NCI-H774 (cell line): Measurements from ENCODE around the gene PKP3.
"Not testable (repeated sequence)": the region's sequence is repeated elsewhere in the genome, so short reads cannot be mapped to it uniquely, and the experiment has no call there.

Experiments used
- DNase-seq: peaks from one replicate; lab custom pipeline; 2025; lab: John Stamatoyannopoulos, UW

PKP3 gene

DNA sequence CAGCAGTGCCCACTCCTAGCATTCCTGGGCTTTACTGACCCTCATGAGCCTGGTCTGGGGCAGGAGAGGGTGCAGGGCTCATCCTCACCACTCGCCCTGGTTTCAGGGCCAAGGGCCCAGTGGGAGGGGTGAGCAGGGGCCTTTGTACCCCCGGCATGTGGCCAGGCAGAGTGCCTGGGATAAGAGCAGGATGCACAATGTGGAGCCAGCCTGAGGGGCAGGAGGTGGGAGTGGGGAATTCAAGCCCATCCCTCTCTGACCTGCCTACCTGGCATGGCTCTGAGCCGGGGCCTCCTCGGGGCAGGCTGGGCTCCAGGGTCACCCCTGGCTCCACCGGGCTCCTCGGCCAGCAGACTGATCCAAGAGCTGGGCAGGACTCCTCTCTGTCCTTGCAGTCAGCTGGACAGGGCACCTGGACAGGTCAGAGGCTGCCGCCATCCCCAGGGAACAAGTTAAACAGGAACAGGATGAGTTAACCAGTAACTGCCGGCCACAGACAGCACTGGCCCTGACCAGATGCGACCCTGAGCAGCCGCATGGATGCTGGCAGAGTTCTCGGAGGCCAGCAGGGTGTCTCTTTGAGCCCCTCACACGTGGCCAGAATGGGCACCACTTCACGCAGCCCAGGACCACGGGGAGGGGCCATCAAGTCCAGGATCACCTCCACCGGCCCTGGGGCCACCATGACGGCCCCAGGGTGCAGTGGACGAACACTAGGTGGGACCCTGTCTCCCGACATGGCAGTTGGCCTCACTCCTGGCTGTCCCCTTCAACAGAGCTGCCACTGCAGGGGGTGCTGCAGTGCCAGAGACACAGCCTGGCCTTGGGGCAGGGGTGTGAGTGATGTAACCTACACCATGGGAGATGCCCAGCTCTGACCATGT, 15.8 kb downstream of the PKP3 start:
- DNase-seq = no peak

DNA sequence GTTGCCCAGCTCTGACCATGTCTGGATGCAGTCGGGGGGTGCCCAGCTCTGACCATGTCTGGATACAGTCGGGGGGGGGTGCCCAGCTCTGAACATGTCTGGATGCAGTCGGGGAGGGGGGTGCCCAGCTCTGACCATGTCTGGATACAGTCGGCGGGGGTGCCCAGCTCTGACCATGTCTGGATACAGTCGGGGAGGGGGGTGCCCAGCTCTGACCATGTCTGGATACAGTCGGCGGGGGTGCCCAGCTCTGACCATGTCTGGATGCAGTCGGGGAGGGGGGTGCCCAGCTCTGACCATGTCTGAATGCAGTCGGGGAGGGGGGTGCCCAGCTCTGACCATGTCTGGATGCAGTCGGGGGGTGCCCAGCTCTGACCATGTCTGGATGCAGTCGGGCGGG, 16.7 kb downstream of the PKP3 start:
- DNase-seq = not testable (repeated sequence)

DNA sequence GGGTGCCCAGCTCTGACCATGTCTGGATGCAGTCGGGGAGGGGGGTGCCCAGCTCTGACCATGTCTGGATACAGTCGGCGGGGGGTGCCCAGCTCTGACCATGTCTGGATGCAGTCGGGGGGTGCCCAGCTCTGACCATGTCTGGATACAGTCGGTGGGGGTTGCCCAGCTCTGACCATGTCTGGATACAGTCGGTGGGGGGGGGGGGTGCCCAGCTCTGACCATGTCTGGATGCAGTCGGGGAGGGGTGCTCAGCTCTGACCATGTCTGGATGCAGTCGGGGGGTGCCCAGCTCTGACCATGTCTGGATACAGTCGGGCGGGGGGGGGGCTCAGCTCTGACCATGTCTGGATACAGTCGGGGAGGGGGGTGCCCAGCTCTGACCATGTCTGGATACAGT, 17.5 kb downstream of the PKP3 start:
- not testable (repeated sequence) for DNase-seq

DNA sequence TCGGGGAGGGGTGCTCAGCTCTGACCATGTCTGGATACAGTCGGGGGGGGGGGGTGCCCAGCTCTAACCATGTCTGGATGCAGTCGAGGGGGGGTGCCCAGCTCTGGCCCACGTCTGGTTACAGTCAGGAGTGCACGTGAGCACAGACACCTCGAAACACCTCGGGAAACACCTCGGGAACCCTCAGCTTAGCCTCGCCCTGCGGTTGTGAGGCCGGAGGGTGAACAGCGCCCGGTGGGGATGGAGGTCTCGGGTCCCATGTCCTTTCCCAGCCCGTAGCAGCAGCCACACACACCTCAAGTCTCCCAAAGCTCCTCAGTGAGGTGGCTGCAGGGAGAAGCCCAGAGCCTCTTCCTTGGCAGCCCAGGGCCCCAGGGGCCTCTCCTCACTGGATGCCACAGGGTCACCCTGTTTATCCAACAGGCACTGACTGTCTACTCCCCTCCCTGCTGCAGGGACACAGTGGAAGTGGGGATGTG, 18.7 kb downstream of the PKP3 start:
- no peak for DNase-seq

DNA sequence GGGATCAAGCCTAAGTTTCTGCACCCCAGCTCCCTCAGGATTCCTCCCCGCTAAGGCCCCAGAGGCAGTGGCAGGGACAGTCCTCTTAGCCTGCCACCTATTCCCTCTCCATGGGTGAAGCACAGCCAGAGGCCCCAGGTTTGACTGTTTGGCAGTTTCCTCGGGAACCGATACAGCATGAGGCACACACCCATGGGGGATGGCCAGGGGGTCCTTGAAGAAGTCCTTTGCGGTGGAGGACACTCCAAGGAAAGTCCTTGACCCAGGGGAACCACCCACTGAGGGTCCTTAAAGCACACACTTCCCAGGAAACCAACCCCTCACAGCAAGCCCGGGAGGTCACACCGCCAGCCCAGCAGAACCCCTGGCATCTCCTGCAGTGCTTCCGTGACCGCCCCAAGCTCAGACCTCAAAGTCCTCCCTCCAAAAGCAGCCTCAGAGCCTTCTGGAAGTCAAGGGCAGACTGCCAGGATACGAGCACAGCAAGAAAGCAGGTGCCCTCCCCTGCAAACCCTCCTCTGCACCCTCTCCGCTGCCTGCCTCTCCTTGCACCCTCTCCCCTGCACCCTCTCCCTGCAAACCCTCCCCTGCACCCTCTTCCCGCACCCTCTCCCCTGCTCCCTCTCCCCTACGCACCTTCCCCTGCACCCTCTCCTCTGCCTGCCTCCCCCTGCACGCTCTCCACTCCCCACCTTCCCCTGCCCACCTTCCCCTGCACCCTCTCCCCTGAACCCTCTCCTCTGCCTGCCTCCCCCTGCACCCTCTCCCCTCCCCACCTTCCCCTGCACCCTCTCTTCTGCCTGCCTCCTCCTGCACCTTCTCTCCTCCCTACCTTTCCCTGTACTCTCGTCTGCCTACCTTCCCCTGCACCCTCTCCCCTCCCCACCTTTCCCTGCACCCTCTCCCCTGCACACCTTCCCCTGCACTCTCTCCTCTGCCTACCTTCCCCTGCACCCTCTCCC, 19.4 kb downstream of the PKP3 start:
- DNase-seq = no peak

DNA sequence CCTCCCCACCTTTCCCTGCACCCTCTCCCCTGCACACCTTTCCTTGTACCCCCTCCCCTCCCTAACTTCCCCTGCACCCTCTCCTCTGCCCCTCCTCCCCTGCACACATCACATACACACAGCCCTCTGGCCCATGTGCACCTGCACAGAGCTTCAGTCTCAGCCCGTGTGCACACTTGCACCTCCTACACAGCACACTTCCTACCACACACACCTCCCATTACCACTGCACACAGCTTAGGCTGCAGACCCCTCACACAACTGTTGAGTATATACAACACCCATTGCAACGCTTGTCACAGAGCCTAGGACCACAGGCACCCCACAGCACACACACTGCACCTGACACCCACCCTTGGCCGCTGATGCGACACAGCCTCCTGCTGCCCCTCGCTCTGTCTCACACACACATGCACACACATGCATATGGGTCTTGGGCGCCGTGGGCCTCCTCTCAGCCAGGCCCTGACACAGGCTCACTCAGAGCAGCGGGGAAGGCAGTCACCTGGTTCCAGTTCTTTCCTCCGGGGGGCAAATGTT, 20.4 kb downstream of the PKP3 start:
- no peak for DNase-seq

DNA sequence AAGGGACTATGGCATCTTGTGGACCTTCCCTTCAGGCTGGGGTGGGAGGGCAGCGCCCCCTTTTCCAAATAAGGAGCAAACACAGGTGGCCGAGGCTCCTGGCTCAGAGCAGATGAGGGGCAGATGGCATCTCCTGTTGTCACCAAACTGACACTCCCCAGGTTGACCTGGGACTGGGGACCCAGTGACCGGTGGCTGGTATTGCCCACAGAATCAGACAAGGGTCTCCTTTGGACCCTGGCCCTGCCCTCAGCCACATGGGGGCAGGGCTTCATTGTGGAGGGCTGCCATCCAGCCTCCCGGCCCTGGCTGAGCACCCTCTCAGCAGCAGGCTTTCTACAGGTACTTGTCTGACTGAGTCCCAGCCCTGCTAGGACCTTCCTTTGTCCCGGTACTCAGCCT, 21.6 kb downstream of the PKP3 start:
- no peak for DNase-seq

DNA sequence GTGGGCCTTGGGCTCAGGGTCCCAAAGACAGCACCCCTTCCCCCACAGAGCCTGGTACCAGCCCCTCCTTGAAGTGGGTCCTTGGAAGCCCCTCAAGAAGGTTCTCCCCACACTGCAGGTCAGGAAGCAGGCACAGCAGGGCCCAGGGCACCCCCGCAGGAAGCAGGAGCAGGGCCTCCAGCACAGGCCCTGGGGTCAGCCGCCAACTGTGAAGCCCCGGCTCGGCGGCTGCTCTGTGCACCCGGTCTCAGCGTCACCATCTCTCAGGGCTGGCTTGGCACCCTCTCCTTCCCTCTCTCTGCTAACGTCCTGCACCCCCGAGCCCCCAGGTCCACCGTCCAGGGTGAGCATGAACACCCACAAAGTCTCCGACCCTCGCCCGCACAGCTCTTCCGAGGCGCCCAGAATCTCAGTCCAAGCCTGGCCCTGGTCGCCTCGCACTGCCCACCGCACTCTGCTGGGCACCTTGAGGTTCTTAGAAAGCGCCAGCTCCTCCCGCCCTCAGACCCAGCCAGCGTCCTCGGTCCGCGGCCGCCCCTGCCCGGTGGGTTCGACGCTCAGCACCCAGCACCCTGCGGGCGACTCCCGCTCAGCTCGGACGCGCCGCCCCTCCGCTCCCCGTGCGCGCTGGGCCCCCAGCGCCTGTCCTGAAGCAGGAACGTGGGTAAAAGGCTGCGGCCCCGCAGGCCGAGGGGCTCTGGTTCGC, 22.2 kb downstream of the PKP3 start:
- no peak for DNase-seq

DNA sequence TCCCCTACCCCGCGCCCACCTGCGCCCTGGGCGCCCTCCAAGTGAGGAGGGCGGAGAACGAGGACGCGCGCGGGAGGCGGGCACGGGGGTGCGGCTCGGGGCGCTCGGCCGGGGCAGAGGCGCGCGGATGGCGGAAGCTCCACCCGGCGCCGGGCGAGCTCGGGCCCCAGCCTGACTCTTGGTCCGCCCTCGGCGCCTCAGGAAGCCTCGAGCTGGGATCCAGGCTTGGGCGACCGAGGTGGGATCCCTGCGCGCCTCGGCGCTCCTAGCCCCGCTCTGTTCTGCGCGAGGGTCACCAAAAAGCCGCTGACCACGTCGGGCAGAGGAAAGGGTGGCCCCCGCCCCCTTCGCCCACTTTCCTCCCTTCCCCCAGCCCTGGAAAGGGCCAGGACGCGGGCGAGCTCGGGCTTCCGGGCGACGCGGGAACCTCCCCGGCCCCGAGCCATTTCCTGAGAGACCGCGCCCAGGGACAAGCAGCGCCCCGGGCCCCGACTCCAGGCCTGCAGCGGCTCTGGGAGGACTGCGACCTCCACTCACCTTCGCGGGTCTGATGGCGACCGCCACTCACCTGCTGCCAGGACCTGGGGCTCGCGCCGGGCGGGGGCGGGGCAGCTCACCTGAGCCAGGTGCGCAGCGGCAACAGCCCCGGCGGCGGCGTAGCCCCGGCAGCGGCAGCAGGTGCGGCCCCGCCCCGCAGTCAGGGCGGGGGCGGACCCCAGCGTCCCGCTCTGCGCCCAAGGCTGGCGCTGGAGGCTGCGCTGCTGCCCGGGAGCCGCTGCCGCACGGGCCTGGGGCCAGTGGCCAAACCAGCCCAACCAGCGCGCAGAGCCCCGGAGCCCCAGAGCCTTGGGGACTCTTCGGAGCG, 23.0 kb downstream of the PKP3 start:
- peak; percentile 69 for DNase-seq

DNA sequence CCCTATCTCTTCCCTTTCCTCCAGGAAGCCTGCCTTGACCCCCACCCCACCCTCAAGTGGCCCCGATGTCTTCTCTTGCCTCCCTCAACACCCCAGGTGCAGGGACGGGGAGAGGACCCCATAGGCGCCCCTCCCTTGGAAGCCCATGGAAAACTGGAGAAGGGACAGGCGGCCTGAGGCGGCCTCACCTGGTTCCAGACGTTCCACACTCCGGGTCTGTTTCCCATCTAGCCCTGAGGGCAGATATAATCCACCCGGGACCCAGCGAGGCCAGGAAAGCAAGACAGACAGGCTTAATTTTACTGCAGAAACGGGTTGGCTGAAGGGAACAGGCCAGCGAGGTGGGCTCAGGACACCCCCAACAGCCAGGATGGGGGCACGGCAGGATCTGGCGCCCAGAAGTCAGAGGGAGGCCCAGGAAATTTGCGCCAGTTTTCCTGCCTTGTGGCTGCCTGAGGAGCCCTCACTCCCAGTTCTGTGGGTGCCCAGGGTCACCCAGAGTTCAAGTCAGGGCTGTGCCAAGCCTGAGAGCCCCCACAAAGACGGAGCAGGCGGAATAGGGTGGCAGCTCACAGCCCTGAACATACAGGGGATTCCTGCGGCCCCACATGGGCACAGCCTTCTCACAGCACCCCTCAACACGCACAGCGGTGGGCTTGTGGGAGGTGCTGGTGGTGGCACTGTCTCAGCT, 23.8 kb downstream of the PKP3 start:
- no peak for DNase-seq

DNA sequence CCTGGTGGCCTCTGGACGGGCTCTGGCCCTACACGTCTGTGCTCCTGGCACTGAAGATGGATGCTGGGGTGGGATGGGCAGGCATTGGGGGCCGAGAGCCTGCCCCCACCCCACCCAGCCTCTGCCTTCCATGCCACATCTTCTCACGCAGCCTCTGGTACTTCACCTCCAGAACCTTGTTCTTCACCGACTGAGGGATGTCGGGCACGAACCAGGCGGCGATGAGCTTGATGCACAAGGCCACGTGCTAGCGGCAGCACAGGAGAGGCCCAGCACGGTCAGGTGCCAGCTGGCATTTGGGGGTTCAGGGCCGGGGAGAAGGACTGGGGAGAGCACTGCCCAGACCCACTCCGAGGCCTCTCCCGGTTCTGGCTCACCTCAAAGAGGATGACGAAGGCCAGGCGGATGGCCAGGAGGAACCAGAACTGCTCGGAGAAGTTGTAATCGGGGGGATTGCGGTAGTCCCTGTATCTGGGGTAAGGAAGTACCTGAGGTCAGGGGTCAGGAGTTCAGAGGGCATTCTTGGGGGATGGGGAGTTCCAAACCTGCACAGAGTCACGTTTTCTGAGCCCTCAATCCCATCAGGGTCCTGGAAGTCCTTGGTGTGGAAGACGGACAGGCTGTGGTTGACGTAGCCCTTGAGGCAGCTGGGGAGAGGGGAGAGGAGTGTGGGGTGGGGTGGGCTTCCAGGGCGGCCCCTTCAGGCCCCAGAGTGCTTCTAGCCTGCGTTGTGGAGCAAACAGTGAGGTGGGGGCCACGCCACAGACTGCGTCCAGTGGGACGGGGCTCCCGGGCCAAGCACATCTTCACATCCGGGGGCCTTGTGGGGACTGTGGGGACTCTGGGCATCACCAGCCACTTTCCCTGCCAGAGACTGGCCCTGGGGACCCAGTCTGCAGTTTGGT, 24.6 kb downstream of the PKP3 start:
- DNase-seq = no peak

DNA sequence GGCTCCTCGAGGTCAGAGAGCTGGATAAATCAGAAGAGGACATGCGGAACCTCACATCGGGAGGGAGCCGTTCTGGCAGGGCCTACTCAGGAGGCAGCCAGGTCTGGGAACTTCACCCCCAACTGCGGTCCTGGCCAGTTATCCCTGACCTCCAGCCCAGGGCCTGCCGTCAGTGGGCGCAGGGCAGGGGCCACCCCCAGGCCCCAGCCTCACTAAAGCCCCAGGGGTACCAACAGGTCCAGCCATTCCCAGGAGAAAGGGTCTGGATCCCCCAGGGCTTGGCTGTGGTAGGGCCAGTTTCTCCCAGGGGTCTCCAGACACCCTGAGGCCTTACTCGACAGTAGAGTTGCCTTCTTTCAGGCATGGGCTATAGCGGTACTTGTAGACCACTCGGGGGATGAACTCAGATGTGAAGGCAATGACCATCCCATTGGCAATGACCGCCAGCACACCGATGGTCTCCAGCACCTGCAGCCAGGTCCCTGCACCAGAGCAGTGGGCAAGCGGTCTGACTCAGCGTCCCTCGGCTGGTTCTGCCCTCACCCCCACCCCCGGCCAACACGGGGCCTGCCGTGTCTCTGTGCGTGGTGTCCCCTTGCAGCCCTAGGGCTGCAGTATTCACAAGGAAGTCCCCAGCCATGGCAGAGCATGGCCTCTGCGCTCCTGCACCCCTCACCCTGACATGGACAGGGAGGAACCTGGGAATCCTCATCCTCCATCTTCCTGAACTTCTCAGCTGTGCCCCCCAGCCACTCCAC, 25.4 kb downstream of the PKP3 start:
- DNase-seq = no peak

DNA sequence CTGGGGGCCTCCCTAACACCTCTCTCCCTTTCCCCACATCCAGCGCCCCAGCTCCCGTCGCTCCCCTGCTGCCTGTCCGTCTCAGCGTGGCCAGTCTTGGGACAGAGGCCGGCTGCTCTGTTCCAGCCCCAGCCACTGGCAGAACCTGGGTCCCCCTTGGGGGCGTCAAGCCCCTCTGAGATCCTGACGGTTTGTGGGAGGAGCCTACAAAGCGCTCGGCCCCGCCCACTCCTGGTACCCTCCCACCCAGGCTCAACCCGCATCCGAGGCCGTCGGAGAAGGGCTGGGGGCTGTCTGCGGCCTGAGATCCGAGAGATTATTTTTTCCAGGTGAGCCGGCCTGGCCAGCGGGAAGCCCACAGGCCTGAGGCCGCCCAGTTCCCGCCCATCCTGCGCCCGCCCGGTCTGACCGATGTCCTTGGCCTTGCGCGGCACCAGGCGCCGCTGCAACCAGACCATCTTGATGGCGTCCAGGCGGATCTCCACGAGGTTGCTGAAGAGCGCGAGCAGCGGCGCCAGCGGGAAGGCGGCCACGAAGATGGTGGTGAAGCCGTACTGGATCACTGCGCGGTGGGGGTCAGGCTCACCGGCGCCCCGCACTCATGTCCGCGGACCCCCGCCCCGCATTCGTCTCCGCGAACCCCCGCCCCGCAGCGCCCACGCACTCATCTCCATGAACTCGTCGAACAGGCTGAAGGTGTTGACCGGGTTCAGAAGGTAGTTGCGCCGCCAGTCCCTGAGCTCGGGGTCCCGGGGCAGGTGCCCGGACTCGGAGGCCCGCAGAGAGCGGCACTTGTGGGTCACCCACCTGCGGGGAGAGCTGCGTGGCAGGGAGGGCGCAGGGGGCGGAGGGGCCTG, 26.3 kb downstream of the PKP3 start:
- no peak for DNase-seq

DNA sequence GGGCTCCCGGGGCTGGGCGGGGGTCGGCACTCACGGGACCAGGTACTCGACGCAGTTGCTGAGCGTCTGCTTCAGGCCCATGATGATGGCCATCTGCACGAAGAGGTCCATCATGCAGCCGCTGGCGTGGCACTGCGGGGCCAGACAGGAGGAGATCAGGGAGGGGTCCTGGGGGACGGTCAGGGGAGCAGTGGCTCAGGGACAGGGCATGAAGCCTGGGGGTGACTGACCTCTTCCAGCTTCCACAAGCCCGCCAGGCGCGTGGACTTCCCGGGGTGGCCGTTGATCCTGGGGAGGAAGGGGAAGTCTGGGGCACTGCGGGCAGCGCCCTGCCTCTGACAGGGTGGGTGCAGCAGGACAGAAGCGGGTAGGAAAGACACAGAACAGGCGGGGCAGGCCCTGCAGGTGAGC, 26.9 kb downstream of the PKP3 start:
- DNase-seq = no peak

DNA sequence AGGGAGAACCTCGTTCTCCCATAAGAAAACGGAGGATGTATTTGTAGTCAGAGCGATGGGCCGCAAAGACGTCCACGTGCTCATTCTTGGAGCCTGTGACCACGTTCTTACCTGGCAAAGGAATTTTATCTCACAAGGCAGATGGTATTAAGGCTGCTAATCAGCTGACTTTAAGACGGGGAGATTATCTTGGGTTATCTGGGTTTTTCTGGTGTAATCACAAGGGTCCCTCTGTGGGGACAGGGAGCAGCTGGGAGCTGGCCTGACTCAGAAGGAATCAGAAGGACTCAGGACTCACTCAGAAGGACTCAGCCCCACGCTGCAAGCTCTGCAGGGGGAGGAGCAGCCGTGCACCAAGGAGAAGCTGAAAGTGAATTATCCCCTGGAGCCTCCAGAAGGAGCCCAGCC, 28.2 kb downstream of the PKP3 start:
- no peak for DNase-seq

DNA sequence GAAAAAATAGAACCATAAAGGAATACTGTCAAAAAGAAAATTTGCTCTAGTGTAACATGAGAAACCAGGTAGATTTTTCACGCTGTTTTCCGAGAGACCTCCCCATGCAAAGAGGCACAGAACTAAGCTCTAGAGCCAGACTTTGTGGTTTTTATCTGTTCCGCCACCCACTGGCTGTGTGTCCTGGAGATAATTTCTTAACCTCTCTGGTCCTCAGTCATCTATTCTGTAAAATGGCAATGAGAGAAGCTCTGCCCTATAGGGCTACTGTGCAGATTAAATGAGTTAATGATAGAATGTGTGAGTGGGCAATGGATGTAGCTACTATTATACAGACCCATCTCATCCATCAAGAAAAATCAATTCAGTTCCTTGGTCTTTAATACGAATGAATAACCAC, 30.2 kb downstream of the PKP3 start:
- DNase-seq = no peak

DNA sequence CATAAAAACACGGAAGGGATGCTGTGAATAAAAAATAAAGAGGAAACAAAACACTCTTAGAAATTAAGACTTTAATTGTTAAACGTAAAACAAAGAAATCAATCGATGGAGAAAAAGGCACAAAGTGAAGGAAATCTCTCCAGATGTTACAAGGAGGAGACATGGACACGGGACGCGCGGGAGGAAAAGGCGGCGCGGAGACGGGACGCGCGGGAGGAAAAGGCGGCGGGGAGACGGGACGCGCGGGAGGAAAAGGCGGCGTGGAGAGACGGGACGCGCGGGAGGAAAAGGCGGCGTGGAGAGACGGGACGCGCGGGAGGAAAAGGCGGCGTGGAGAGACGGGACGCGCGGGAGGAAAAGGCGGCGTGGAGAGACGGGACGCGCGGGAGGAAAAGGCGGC, 30.8 kb downstream of the PKP3 start:
- DNase-seq = not testable (repeated sequence)
